ENCODE measurements around the gene TAF4.
"Not testable (repeated sequence)": the region's sequence is repeated elsewhere in the genome, so short reads cannot be mapped to it uniquely, and the experiment has no call there.

- not testable (repeated sequence) for TF ChIP-seq POLR2A, CTCF (IDR thresholded peaks at IDR 0.05)
These were observed 94.1 kb downstream of the TAF4 start for GRCh38 chr20:61971595-61971994.
